Measurements from ENCODE around the gene MIB2.

DNA sequence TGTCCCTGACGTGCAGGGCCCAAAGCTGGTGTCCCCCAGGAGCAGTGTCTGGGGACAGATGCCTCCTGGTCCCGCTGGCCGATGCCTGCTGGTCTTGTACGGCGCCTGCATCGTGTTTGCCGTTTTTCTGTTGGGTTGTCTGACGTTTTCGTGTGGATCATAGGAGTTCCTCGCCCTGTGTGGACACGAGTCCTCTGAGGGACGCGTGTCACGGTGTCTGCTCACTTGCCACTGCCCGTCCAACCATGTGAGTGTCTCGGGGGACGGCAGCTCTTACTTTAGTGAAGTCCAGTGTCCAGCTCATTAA lies 7.4 kb downstream of the MIB2 start:
- TF ChIP-seq POLR2A (IDR thresholded peaks at IDR 0.05), result no peak
- TF ChIP-seq CTCF (IDR thresholded peaks at IDR 0.05), result no peak
- no peak for TF ChIP-seq POLR2AphosphoS5 (IDR thresholded peaks at IDR 0.05)

Data from stomach (tissue), 4 donors.